RWPE2 (cell line): ENCODE results near the gene COPZ1.

ENCODE experiments used
- ATAC-seq: fragments of 200-7000 bp; cut with Tn5 transposase; 3 replicates; pipeline ENCODE4 v1.9.1; 2021; ENCODE audit warnings: low read depth
- DNase-seq: peaks from one replicate; pipeline ENCODE4 v3.0.0-alpha.2; 2020; ENCODE audit warnings: low spot score
- H3K27ac ChIP-seq: fragments of 450-650 bp; 2 replicates; pipeline ENCODE4 v1.5.1; 2017; ENCODE audit warnings: mild to moderate bottlenecking; ENCODE audit not compliant: poor library complexity, severe bottlenecking
- H3K27me3 ChIP-seq: fragments of 250-450 bp; sonication (Bioruptor Pico); 2 replicates; pipeline ENCODE4 v1.5.1; 2021; ENCODE audit warnings: mild to moderate bottlenecking, moderate library complexity; ENCODE audit not compliant: insufficient read depth, poor library complexity, severe bottlenecking
- H3K36me3 ChIP-seq: fragments of 250-450 bp; sonication (Bioruptor Pico); 2 replicates; pipeline ENCODE4 v1.5.1; 2020; ENCODE audit warnings: low read depth, mild to moderate bottlenecking, moderate library complexity
- H3K4me1 ChIP-seq: fragments of 250-450 bp; sonication (Bioruptor Pico); 2 replicates; pipeline ENCODE4 v1.5.1; 2021; ENCODE audit warnings: mild to moderate bottlenecking, moderate library complexity; ENCODE audit not compliant: insufficient read depth, poor library complexity, severe bottlenecking
- H3K4me3 ChIP-seq: fragments of 250-450 bp; sonication (Bioruptor Pico); 2 replicates; pipeline ENCODE4 v1.5.1; 2021; ENCODE audit warnings: mild to moderate bottlenecking, moderate library complexity; ENCODE audit not compliant: severe bottlenecking
- H3K9me3 ChIP-seq: fragments of 250-450 bp; sonication (Bioruptor Pico); 2 replicates; pipeline ENCODE4 v1.5.1; 2021; ENCODE audit warnings: mild to moderate bottlenecking, moderate library complexity; ENCODE audit not compliant: severe bottlenecking
- TF ChIP-seq, protein P1 (sequence below): fragments of 450-650 bp; IDR thresholded peaks from one replicate; pipeline ENCODE4 v1.5.1; 2017; ENCODE audit warnings: mild to moderate bottlenecking, moderate library complexity; ENCODE audit not compliant: poor library complexity, severe bottlenecking

The COPZ1 gene

DNA sequence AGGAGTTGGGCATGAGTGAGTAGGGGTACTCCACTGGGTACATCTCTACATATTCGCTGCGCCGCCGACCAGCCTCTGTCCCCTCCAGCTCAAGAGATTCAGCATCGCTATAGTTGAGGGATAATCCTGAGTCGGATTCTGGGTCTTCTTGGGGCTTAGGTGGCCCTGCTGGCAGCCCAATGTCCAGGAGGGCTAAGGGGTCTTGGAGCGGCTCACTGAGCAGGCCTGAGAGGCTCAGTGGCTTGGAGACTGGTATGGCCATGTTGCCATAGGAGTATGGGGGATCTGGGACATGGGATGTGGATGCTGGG is 32.0 kb upstream of the COPZ1 start:
- Histone ChIP-seq H3K9me3 (no peaks in the 10 kb centered on the region), H3K4me1 (peaks cover 6% of the 10 kb centered on the region), H3K4me3 (no peak overlapping the region), H3K27me3 (no peaks in the 10 kb centered on the region), H3K36me3 (peaks cover 4% of the 10 kb centered on the region), H3K27ac (no peak overlapping the region)
- ATAC-seq, result no peak
- TF ChIP-seq, protein P1, sequence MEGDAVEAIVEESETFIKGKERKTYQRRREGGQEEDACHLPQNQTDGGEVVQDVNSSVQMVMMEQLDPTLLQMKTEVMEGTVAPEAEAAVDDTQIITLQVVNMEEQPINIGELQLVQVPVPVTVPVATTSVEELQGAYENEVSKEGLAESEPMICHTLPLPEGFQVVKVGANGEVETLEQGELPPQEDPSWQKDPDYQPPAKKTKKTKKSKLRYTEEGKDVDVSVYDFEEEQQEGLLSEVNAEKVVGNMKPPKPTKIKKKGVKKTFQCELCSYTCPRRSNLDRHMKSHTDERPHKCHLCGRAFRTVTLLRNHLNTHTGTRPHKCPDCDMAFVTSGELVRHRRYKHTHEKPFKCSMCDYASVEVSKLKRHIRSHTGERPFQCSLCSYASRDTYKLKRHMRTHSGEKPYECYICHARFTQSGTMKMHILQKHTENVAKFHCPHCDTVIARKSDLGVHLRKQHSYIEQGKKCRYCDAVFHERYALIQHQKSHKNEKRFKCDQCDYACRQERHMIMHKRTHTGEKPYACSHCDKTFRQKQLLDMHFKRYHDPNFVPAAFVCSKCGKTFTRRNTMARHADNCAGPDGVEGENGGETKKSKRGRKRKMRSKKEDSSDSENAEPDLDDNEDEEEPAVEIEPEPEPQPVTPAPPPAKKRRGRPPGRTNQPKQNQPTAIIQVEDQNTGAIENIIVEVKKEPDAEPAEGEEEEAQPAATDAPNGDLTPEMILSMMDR, result no peak
- DNase-seq, result no peak

DNA sequence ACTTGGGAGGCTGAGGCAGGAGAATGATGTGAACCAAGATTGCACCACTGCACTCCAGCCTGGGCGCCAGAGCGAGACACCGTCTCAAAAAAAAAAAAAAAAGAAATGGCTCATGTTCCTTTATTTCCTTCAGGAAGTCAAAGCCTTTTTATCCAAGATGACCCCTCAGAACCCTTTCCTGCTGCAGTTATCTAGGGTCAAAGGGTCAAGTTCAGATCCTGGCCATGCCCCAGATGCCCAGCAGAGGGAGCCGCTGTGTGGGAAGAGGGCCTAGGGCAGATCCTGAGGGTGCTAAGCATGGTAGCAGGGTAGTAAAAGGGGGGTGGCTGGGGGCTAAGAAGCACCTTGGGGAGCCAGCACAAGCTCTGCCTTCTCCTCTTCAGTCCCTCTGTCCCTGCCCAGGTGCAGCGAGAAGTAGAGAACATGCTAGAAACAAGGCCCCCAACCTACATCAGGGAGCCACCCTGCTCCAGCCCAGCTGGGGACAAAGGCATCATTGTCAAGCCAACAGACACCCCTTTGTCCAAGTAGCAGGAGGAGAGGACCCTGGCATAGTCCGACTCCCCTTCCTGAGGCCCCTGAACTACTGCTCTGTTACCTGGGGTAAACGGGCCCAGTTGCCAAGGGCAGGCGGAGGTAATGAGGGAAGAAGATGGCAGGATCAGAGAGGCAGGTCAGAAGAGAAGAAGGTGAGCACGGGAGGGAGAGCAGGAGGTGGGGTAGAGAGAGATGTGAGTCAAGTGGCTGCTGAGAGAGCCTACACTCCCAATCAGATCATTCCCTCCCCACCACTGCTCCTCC is 30.6 kb upstream of the COPZ1 start:
- H3K9me3 ChIP-seq, result no peaks in the 10 kb centered on the region
- ATAC-seq (no peak), DNase-seq (no peak)
- H3K36me3 ChIP-seq, result no peaks in the 10 kb centered on the region
- no peak overlapping the region for H3K27ac ChIP-seq
- H3K4me3 ChIP-seq, result no peak overlapping the region
- H3K4me1 ChIP-seq, result peaks cover 5% of the 10 kb centered on the region
- H3K27me3 ChIP-seq, result no peaks in the 10 kb centered on the region
- TF ChIP-seq, protein P1, result peak; percentile 74

DNA sequence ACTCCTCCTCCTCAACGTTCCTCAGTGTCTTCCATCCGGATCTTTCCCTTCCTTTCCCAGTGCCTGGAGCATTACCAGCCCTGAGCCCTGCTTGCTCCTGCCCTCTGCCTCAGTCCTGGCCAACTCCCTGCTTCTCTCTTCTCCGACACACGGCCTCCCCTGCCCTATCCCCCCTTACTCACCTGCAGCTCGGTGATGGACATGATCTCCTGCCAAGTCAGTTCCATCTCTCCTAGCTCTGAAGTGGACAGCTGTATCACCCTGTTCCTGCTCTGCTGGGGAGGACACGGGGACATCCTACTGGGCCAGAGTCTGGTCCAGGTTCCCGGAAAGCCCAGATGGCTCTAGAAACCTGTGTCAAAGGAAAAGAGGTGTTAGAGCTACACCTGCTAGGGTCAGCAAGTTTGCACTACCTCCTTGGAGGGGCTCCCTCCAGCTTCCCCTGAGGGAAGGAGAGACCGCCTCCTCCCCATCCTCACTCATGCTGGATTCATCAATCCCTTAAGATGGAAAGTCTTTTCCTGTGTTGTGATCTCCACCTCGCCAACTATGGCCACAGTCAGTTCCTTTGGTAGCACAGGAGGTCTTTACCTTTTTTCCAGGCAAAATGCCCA is 29.9 kb upstream of the COPZ1 start:
- Histone ChIP-seq H3K4me3 (no peak overlapping the region), H3K27me3 (no peaks in the 10 kb centered on the region), H3K9me3 (no peaks in the 10 kb centered on the region), H3K4me1 (peaks cover 8% of the 10 kb centered on the region), H3K36me3 (no peaks in the 10 kb centered on the region), H3K27ac (no peak overlapping the region)
- TF ChIP-seq, protein P1, result no peak
- ATAC-seq, result no peak
- DNase-seq, result no peak

DNA sequence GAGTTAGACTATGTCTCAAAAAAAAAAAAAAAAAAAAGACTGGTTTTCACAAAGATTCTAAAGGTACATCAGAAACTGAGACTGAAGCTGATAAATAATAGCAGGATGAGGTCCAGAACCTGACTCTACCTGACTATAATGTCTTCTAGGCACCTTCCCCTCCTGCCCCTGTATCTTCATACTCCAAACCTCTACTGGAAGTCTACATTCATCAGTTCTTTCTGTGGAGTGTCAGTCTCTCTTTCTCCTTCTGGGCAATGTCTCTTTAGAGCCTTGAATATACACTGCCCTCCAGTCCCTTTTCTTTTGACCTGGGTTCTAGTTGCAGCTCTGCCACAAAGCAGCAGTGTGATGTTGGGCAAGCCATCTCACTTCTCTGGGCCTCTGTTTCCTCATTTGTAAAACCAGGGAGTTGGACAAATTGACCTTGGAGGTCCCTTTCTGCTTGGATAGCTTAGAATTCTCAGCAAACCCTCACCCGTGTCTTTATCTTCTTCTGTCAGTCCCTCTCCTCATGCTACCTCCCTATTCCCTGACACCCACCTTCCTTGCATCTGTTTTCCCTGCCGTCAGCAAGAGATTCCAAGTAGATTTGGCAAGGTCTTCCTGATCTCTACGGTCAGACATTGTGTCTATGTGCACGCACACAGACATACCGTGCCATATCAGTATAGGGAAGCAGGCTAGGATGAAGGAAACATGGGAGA is 28.4 kb upstream of the COPZ1 start:
- TF ChIP-seq, protein P1, result no peak
- H3K4me3 ChIP-seq, result no peak overlapping the region
- no peak for ATAC-seq
- H3K36me3 ChIP-seq, result no peaks in the 10 kb centered on the region
- DNase-seq, result no peak
- no peaks in the 10 kb centered on the region for H3K9me3 ChIP-seq
- H3K27me3 ChIP-seq, result no peaks in the 10 kb centered on the region
- H3K27ac ChIP-seq, result no peak overlapping the region
- H3K4me1 ChIP-seq, result peaks cover 19% of the 10 kb centered on the region
